ENCODE measurements around the gene COG8. TPM values are rescaled to one million over a fixed set of nuclear protein-coding genes. Genes with fewer than 3 reads are reported as not detected.

The COG8 gene, protein sequence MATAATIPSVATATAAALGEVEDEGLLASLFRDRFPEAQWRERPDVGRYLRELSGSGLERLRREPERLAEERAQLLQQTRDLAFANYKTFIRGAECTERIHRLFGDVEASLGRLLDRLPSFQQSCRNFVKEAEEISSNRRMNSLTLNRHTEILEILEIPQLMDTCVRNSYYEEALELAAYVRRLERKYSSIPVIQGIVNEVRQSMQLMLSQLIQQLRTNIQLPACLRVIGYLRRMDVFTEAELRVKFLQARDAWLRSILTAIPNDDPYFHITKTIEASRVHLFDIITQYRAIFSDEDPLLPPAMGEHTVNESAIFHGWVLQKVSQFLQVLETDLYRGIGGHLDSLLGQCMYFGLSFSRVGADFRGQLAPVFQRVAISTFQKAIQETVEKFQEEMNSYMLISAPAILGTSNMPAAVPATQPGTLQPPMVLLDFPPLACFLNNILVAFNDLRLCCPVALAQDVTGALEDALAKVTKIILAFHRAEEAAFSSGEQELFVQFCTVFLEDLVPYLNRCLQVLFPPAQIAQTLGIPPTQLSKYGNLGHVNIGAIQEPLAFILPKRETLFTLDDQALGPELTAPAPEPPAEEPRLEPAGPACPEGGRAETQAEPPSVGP
- total RNA-seq (2011; cell fraction: chromatin; rRNA removed; ENCODE audit: low replicate concordance) = 58.6 and 101 TPM in 2 replicates
- 70.5 and 89.9 TPM in 2 replicates for total RNA-seq (2011; cell fraction: nucleolus; rRNA removed)
- 73.8 and 77.9 TPM in 2 replicates for total RNA-seq (2011; cell fraction: nucleoplasm; rRNA removed)
- 34.2 and 45.2 TPM in 2 replicates for total RNA-seq (2014; rRNA removed)
- total RNA-seq (2014; rRNA removed; fragmentation: Illumina TruSeq; extraction: Trizol) = 21.9 and 23.3 TPM in 2 replicates
- total RNA-seq (2015; rRNA removed; fragmentation: Illumina TruSeq; extraction: Trizol) = 29.4 and 30.1 TPM in 2 replicates
- 42.6 and 43.6 TPM in 2 replicates for total RNA-seq (2021)
- polyA plus RNA-seq (2011; rRNA removed) = 31.5 and 34.9 TPM in 2 replicates
- polyA plus RNA-seq (2011; cell fraction: cytosol; rRNA removed) = 40.5 and 58.4 TPM in 2 replicates
- 42.4 and 54.2 TPM in 2 replicates for polyA plus RNA-seq (2011; cell fraction: nucleus; rRNA removed)
- polyA plus RNA-seq (2012) = 20.5 and 29.8 TPM in 2 replicates
- polyA plus RNA-seq (2014; fragmentation: Illumina TruSeq; extraction: Trizol) = 22.0 and 27.9 TPM in 2 replicates
- 1 to 10 TPM; 3.7 to 5.7 TPM for polyA plus RNA-seq (2014; fragmentation: Nextera tagmentation; extraction: Ambion mirVana)
- 33.4 and 38.2 TPM in 2 replicates for polyA plus RNA-seq (2014; rRNA removed)
- 42.0 and 47.5 TPM in 2 replicates for polyA minus RNA-seq (2011; rRNA and poly(A)+ RNA removed)
- 30.9 and 38.5 TPM in 2 replicates for polyA minus RNA-seq (2011; cell fraction: cytosol; rRNA and poly(A)+ RNA removed)
- polyA minus RNA-seq (2011; cell fraction: nucleus; rRNA and poly(A)+ RNA removed) = 39.7 and 55.4 TPM in 2 replicates
- Bru-seq, nascent RNA = percentile 89 among the genes with signal in this experiment
- BruChase-seq, experiment 1, labeled RNA remaining after a 2-hour chase = percentile 91 among the genes with signal in this experiment
- BruChase-seq, experiment 2, labeled RNA remaining after a 6-hour chase = percentile 93 among the genes with signal in this experiment
- long read RNA-seq, experiment 1, full-length matches to known transcripts = 91 of 173 reads
- long read RNA-seq, experiment 1, partial matches to known transcripts = 23 of 173 reads
- long read RNA-seq, experiment 1, other reads (novel, unspliced or antisense) = 59 of 173 reads
- long read RNA-seq, experiment 2, full-length matches to known transcripts = 35 of 60 reads
- long read RNA-seq, experiment 2, partial matches to known transcripts = 9 of 60 reads
- long read RNA-seq, experiment 2, other reads (novel, unspliced or antisense) = 16 of 60 reads
- long read RNA-seq, experiment 3, full-length matches to known transcripts = 27 of 38 reads
- long read RNA-seq, experiment 3, partial matches to known transcripts = 6 of 38 reads
- long read RNA-seq, experiment 3, other reads (novel, unspliced or antisense) = 5 of 38 reads

DNA sequence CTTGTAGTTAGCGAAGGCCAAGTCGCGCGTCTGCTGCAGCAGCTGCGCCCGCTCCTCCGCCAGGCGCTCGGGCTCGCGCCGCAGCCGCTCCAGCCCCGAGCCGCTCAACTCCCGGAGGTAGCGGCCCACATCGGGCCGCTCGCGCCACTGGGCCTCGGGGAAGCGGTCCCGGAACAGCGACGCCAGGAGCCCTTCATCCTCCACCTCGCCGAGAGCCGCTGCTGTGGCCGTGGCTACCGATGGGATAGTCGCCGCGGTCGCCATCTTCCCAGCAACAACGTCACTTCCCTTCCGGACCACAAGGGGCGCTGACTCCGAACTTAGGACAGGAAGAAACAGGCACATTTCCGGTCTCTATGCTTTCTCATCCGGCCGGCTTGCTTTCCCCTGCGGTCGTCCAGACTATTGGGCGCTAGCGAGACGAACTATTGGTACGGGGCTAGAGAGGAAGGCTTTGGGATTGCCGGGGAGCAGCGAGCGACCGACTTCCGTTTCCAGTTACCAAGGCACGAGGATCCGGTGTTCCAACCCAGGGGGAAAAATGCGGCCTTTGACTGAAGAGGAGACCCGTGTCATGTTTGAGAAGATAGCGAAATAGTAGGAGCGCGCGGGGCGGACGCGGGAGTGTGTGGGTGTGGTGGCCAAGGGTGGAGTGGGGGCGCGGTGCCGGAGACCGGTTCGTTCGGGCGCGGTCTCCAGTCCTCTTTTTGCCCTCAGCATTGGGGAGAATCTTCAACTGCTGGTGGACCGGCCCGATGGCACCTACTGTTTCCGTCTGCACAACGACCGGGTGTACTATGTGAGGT is at the start of gene COG8, which contains the start of gene NIP7:
TSS of gene COG8 (minus strand) at position 276 of the 806 bp plus-strand sequence. CDS start at position 264, 12 bp downstream.
TSS of gene NIP7 (plus strand) at position 484 of the 806 bp plus-strand sequence. CDS start at position 542, 58 bp downstream.
- in situ Hi-C loops (cut with MboI) (no loop called here), intact Hi-C loops (cut with micrococcal nuclease) (loop anchor here (5.0 kb wide), 1 partner anchor 43 kb away; no protein-coding TSS in a partner anchor)
- TSS peak; percentile 69 for BruUV-seq (replicated peaks)
- Histone ChIP-seq H2AFZ (ENCODE audit: low read depth, low read length) (peak within 1 kb of the TSS; percentile 94), H3K36me3 (ENCODE audit: control insufficient read depth, insufficient read depth, low read length) (peaks cover 75% of the 10 kb centered on the region), H3K9me3 (replicated peaks; ENCODE audit: control insufficient read depth, insufficient read depth, low read depth, low read length) (no peaks in the 10 kb centered on the region), H3K27ac (ENCODE audit: extremely low read depth, low read depth, low read length) (peak within 1 kb of the TSS; percentile 90), H3K4me1 (replicated peaks in 1 of 2; ENCODE audit: control insufficient read depth in 2 of 2, insufficient read depth in 2 of 2, low read length in 2 of 2) (peaks cover 13 to 14% of the 10 kb centered on the region in 2 experiments), H3K9ac (ENCODE audit: insufficient read depth in 1 of 2, low read depth in 2 of 2, low read length in 2 of 2) (peak within 1 kb of the TSS; percentile 96 to 99), H3K9me1 (ENCODE audit: control insufficient read depth, insufficient read depth, low read length) (no peaks in the 10 kb centered on the region), H3K79me2 (ENCODE audit: control insufficient read depth, insufficient read depth, low read length) (peaks cover 56% of the 10 kb centered on the region), H4K20me1 (replicated peaks; ENCODE audit: control insufficient read depth, insufficient read depth, low read length) (no peaks in the 10 kb centered on the region), H3K4me3 (peak within 1 kb of the TSS; percentile 94), H3K27me3 (ENCODE audit: control insufficient read depth in 2 of 2, insufficient read depth in 2 of 2, low read length in 2 of 2) (no peaks in the 10 kb centered on the region), H3K4me2 (ENCODE audit: insufficient read depth, low read length) (peak within 1 kb of the TSS; percentile 100)
- WGBS (ENCODE audit: insufficient coverage, low coverage, missing lambda C conversion rate) = 0% methylated on average over 60 of the region's 77 CpGs
- POLR2A ChIA-PET = interaction anchor here (0.6 to 4.6 kb wide), 9 partner anchors 10 to 385 kb away, joined by 3 to 33 read pairs (median 3); partner anchors contain the start of genes PDF and TMED6
- ATAC-seq (peak; percentile 98), DNase-seq (ENCODE audit: extremely low read depth in 1 of 4, low spot score in 3 of 4) (peak; percentile 79 to 98 (median 86)), FAIRE-seq (peak; percentile 100)
- CTCF ChIA-PET (ENCODE audit: low intra/inter-chr PET ratio) = interaction anchor here (1.4 to 1.5 kb wide), 2 partner anchors 9 to 28 kb away, joined by 4 to 8 read pairs; partner anchors contain the start of genes PDF and VPS4A
- peak; percentile 83 for TF ChIP-seq HDAC2 (IDR thresholded peaks at IDR 0.05)
- TF ChIP-seq, protein P1, sequence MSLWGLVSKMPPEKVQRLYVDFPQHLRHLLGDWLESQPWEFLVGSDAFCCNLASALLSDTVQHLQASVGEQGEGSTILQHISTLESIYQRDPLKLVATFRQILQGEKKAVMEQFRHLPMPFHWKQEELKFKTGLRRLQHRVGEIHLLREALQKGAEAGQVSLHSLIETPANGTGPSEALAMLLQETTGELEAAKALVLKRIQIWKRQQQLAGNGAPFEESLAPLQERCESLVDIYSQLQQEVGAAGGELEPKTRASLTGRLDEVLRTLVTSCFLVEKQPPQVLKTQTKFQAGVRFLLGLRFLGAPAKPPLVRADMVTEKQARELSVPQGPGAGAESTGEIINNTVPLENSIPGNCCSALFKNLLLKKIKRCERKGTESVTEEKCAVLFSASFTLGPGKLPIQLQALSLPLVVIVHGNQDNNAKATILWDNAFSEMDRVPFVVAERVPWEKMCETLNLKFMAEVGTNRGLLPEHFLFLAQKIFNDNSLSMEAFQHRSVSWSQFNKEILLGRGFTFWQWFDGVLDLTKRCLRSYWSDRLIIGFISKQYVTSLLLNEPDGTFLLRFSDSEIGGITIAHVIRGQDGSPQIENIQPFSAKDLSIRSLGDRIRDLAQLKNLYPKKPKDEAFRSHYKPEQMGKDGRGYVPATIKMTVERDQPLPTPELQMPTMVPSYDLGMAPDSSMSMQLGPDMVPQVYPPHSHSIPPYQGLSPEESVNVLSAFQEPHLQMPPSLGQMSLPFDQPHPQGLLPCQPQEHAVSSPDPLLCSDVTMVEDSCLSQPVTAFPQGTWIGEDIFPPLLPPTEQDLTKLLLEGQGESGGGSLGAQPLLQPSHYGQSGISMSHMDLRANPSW (CRISPR knock-in tag; IDR thresholded peaks at IDR 0.05) = peak; percentile 77
- no peak for TF ChIP-seq ZNF75A (CRISPR knock-in tag; IDR thresholded peaks at IDR 0.05)
- no peak for TF ChIP-seq EZH2 (IDR thresholded peaks at IDR 0.05; ENCODE audit: borderline replicate concordance, low read depth, low read length)
- peak; percentile 43 for TF ChIP-seq SPI1 (IDR thresholded peaks at IDR 0.05; ENCODE audit: borderline replicate concordance, low read depth, low read length)
- 0 out of 2 replicates have a peak, but pooled peaks have one; percentile 3 for TF ChIP-seq MAFK (IDR thresholded peaks at IDR 0.05; ENCODE audit: low read length)
- TF ChIP-seq ASH1L (IDR thresholded peaks at IDR 0.05; ENCODE audit: borderline replicate concordance, low read depth, partially characterized antibody) = no peak
- peak; percentile 62 for TF ChIP-seq FOXM1 (IDR thresholded peaks at IDR 0.05; ENCODE audit: low read depth)
- 0 out of 2 replicates have a peak, but pooled peaks have one; percentile 79 for TF ChIP-seq FOXM1 (CRISPR knock-in tag; IDR thresholded peaks at IDR 0.05; ENCODE audit: low read depth)
- TF ChIP-seq ZZZ3 (IDR thresholded peaks at IDR 0.05) = peak; percentile 90
- TF ChIP-seq SP2 (IDR thresholded peaks at IDR 0.05; ENCODE audit: extremely low read depth, low read depth, low read length, poor library complexity, severe bottlenecking) = peak; percentile 94

Data from K562 (cell line).